ENCODE measurements around the gene EMILIN3.

- no peak for TF ChIP-seq POLR2A (IDR thresholded peaks at IDR 0.05)
- no peak for TF ChIP-seq POLR2AphosphoS5 (IDR thresholded peaks at IDR 0.05)
- TF ChIP-seq CTCF (IDR thresholded peaks at IDR 0.05) = no peak
Measured at GRCh38 chr20:41403604-41404003, 37.0 kb upstream of the EMILIN3 start.

Measured in sigmoid colon (tissue), 4 donors.